Neural progenitor cell (in vitro differentiated cells): ENCODE measurements around the gene CHMP2B. TPM values are rescaled to one million over a fixed set of nuclear protein-coding genes. Genes with fewer than 3 reads are reported as not detected.

Experiments used
- DNase-seq: peaks from one replicate; pipeline ENCODE4 v3.0.0-alpha.2; 2016; ENCODE audit warnings: low spot score
- H2AFZ ChIP-seq: fragments of 200-600 bp; sonication (generic); replicated peaks from 2 replicates; pipeline ENCODE4 v1.6.1; 2016; ENCODE audit warnings: antibody characterized with exemption
- H3F3A ChIP-seq: fragments of 200-600 bp; sonication (generic); 2 replicates; pipeline ENCODE4 v1.6.1; 2016; ENCODE audit warnings: antibody characterized with exemption, low read depth
- H3K27ac ChIP-seq: fragments of 200-600 bp; sonication (generic); 2 replicates; pipeline ENCODE4 v1.5.1; 2016; ENCODE audit warnings: mild to moderate bottlenecking
- H3K27me3 ChIP-seq: fragments of 200-600 bp; sonication (generic); 2 replicates; pipeline ENCODE4 v1.6.1; 2016; ENCODE audit warnings: mild to moderate bottlenecking, moderate library complexity
- H3K36me3 ChIP-seq: fragments of 200-600 bp; sonication (generic); 2 replicates; pipeline ENCODE4 v1.5.1; 2016
- H3K4me1 ChIP-seq: fragments of 200-600 bp; sonication (generic); 2 replicates; pipeline ENCODE4 v1.6.1; 2016; ENCODE audit warnings: mixed run types
- H3K4me2 ChIP-seq: fragments of 200-600 bp; sonication (generic); 2 replicates; pipeline ENCODE4 v1.6.1; 2016
- H3K4me3 ChIP-seq: fragments of 200-600 bp; sonication (generic); 2 replicates; pipeline ENCODE4 v1.5.1; 2016
- H3K79me2 ChIP-seq: fragments of 200-600 bp; sonication (generic); 2 replicates; pipeline ENCODE4 v1.6.1; 2016; ENCODE audit warnings: low read depth
- H3K9ac ChIP-seq: fragments of 200-600 bp; sonication (generic); 2 replicates; pipeline ENCODE4 v1.6.1; 2016
- H3K9me3 ChIP-seq: fragments of 200-600 bp; sonication (generic); 2 replicates; pipeline ENCODE4 v1.5.1; 2016; ENCODE audit warnings: low read depth
- H4K20me1 ChIP-seq: fragments of 200-600 bp; sonication (generic); 2 replicates; pipeline ENCODE4 v1.6.1; 2016; ENCODE audit warnings: low read depth
- H3K27ac Mint-ChIP-seq: 3 replicates; pipeline ENCODE4 v1.8.0; 2021; ENCODE audit warnings: mixed read lengths
- H3K27me3 Mint-ChIP-seq: 2 replicates; pipeline ENCODE4 v1.8.0; 2022; ENCODE audit warnings: low read depth, mild to moderate bottlenecking, inconsistent platforms, moderate library complexity, mixed read lengths; ENCODE audit not compliant: insufficient read depth
- H3K36me3 Mint-ChIP-seq: 3 replicates; pipeline ENCODE4 v1.8.0; 2021; ENCODE audit warnings: mixed read lengths
- H3K4me1 Mint-ChIP-seq: 3 replicates; pipeline ENCODE4 v1.8.0; 2021; ENCODE audit warnings: mixed read lengths
- H3K4me3 Mint-ChIP-seq: 3 replicates; pipeline ENCODE4 v1.8.0; 2021; ENCODE audit warnings: mild to moderate bottlenecking, moderate library complexity, mixed read lengths
- H3K9me3 Mint-ChIP-seq: 3 replicates; pipeline ENCODE4 v1.8.0; 2020; ENCODE audit warnings: mixed read lengths
- CTCF ChIP-seq: fragments of 200-600 bp; sonication (generic); IDR thresholded peaks from 2 replicates; pipeline ENCODE4 v1.5.1; 2017; ENCODE audit warnings: antibody characterized with exemption, mild to moderate bottlenecking
- EZH2 ChIP-seq: fragments of 200-600 bp; sonication (generic); IDR thresholded peaks from 2 replicates; pipeline ENCODE4 v1.6.1; 2017; ENCODE audit warnings: antibody characterized with exemption, mild to moderate bottlenecking, moderate library complexity
- EZH2phosphoT487 ChIP-seq: fragments of 200-600 bp; sonication (generic); IDR thresholded peaks from 2 replicates; pipeline ENCODE4 v1.6.1; 2017; ENCODE audit warnings: antibody characterized with exemption
- total RNA-seq: library from RNA; depleted of rRNA; stranded (reverse); fragments of >200 nt; gene quantifications from 2 replicates; pipeline ENCODE4 v1.2.3, GENCODE V29; 2015; ENCODE audit warnings: low replicate concordance

Gene CHMP2B
- total RNA-seq, 1 donor from 2014 or later, result 62.4 TPM

GRCh38 chr3:87191641-87192040 lies 35.5 kb upstream of the CHMP2B start:
- no peak for DNase-seq
- Mint-ChIP-seq H3K27ac (no peak overlapping the region), H3K27me3 (peaks cover 2% of the 10 kb centered on the region), H3K4me3 (no peak overlapping the region), H3K4me1 (peaks cover 4% of the 10 kb centered on the region), H3K9me3 (peaks cover 10% of the 10 kb centered on the region), H3K36me3 (no peaks in the 10 kb centered on the region)
- Histone ChIP-seq H3K4me1 (no peaks in the 10 kb centered on the region), H3K27ac (no peak overlapping the region), H3K79me2 (no peaks in the 10 kb centered on the region), H3K27me3 (no peaks in the 10 kb centered on the region), H3K9me3 (no peaks in the 10 kb centered on the region), H3K4me3 (no peak overlapping the region), H3K9ac (no peak overlapping the region), H2AFZ (no peak overlapping the region), H3F3A (no peaks in the 10 kb centered on the region), H4K20me1 (no peaks in the 10 kb centered on the region), H3K36me3 (no peaks in the 10 kb centered on the region), H3K4me2 (no peak overlapping the region)
- TF ChIP-seq EZH2 (no peak), CTCF (no peak), EZH2phosphoT487 (no peak)

GRCh38 chr3:87196879-87197278 lies 30.2 kb upstream of the CHMP2B start:
- H3K9me3 Mint-ChIP-seq, result peaks cover 15% of the 10 kb centered on the region
- no peak overlapping the region for H3K4me3 Mint-ChIP-seq
- H3K27me3 Mint-ChIP-seq, result peaks cover 8% of the 10 kb centered on the region
- no peaks in the 10 kb centered on the region for H3F3A ChIP-seq
- no peaks in the 10 kb centered on the region for H3K4me1 ChIP-seq
- H4K20me1 ChIP-seq, result no peaks in the 10 kb centered on the region
- H3K27me3 ChIP-seq, result no peaks in the 10 kb centered on the region
- no peak overlapping the region for H3K27ac ChIP-seq
- TF ChIP-seq EZH2, result no peak
- no peak for TF ChIP-seq CTCF
- no peak for TF ChIP-seq EZH2phosphoT487
- no peak overlapping the region for H3K4me2 ChIP-seq
- H3K27ac Mint-ChIP-seq, result no peak overlapping the region
- DNase-seq, result no peak
- H3K9me3 ChIP-seq, result no peaks in the 10 kb centered on the region
- H3K4me1 Mint-ChIP-seq, result peaks cover 20% of the 10 kb centered on the region
- H3K36me3 ChIP-seq, result no peaks in the 10 kb centered on the region
- no peaks in the 10 kb centered on the region for H3K79me2 ChIP-seq
- no peak overlapping the region for H3K4me3 ChIP-seq
- H2AFZ ChIP-seq, result no peak overlapping the region
- H3K9ac ChIP-seq, result no peak overlapping the region
- no peaks in the 10 kb centered on the region for H3K36me3 Mint-ChIP-seq

GRCh38 chr3:87197531-87197930 lies 29.6 kb upstream of the CHMP2B start:
- H3K27ac ChIP-seq, result no peak overlapping the region
- H3K9ac ChIP-seq, result no peak overlapping the region
- Mint-ChIP-seq H3K4me1 (peaks cover 20% of the 10 kb centered on the region), H3K27ac (no peak overlapping the region), H3K4me3 (no peak overlapping the region), H3K36me3 (no peaks in the 10 kb centered on the region), H3K27me3 (peaks cover 8% of the 10 kb centered on the region), H3K9me3 (peaks cover 15% of the 10 kb centered on the region)
- no peak overlapping the region for H2AFZ ChIP-seq
- H3K79me2 ChIP-seq, result no peaks in the 10 kb centered on the region
- H4K20me1 ChIP-seq, result no peaks in the 10 kb centered on the region
- DNase-seq, result no peak
- H3K4me2 ChIP-seq, result no peak overlapping the region
- H3K9me3 ChIP-seq, result no peaks in the 10 kb centered on the region
- H3K27me3 ChIP-seq, result no peaks in the 10 kb centered on the region
- H3K4me3 ChIP-seq, result no peak overlapping the region
- H3K36me3 ChIP-seq, result no peaks in the 10 kb centered on the region
- no peak for TF ChIP-seq EZH2
- no peak for TF ChIP-seq EZH2phosphoT487
- no peak for TF ChIP-seq CTCF
- no peaks in the 10 kb centered on the region for H3F3A ChIP-seq
- no peaks in the 10 kb centered on the region for H3K4me1 ChIP-seq
